ENCODE results near the gene SLC1A6.

Gene SLC1A6

DNA sequence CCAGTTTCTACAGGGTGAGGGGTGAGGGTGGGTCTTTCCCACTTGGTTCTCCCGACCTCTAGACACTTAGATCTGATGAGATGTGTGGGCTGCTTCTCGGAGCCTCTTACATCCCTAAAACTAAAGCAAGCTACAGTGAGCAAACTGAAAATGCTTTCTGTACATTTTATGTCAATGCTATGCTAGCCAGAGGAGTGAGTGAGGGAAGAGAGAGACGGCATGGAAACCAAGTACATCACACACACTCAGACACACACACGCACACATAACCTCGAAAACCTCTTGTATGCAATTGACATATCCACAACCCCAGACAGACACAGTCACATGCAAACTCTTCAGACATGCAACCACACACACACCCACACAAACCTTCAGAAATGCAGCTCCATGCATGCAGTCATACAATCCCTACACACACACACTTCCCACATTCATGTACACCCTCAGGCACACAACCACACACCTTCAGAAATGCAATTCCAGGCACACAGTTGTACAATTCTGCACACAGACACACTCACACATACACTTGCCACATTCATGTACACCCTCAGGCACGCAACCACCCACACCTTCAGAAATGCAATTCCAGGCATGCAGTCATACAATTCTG is 1.4 kb downstream of the SLC1A6 start:
- H3K4me3 ChIP-seq (ENCODE audit: low read depth, low read length), result no peak overlapping the region
- no peak for DNase-seq (ENCODE audit: low read depth)

DNA sequence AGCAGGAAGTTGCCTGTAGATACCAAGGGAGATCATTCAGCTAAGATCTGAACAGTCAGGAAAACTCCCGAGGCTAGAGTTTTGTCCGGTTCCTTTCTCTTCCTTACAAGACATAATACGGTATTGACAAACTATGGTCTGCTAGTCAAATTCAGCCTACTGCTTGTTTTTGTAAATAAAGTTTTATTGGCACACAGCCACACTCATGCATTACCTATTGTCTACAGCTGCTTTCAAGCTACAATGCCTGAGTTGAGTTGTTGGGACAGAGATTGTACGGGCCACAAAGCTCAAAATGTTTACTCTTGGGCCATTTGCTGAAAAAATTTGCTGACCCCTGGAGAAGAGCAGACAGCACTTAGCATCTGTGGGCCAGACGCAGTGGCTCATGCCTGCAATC is 2.5 kb downstream of the SLC1A6 start:
- H3K4me3 ChIP-seq (ENCODE audit: low read depth, low read length), result no peak overlapping the region
- no peak for DNase-seq (ENCODE audit: low read depth)
- TF ChIP-seq, protein P1, sequence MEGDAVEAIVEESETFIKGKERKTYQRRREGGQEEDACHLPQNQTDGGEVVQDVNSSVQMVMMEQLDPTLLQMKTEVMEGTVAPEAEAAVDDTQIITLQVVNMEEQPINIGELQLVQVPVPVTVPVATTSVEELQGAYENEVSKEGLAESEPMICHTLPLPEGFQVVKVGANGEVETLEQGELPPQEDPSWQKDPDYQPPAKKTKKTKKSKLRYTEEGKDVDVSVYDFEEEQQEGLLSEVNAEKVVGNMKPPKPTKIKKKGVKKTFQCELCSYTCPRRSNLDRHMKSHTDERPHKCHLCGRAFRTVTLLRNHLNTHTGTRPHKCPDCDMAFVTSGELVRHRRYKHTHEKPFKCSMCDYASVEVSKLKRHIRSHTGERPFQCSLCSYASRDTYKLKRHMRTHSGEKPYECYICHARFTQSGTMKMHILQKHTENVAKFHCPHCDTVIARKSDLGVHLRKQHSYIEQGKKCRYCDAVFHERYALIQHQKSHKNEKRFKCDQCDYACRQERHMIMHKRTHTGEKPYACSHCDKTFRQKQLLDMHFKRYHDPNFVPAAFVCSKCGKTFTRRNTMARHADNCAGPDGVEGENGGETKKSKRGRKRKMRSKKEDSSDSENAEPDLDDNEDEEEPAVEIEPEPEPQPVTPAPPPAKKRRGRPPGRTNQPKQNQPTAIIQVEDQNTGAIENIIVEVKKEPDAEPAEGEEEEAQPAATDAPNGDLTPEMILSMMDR (IDR thresholded peaks at IDR 0.05; ENCODE audit: control insufficient read depth, extremely low read depth, insufficient read depth), result no peak

More for the DNA sequence above, 1.4 kb downstream of the SLC1A6 start:
- TF ChIP-seq, protein P1 (IDR thresholded peaks at IDR 0.05; ENCODE audit: control insufficient read depth, extremely low read depth, insufficient read depth), result no peak

DNA sequence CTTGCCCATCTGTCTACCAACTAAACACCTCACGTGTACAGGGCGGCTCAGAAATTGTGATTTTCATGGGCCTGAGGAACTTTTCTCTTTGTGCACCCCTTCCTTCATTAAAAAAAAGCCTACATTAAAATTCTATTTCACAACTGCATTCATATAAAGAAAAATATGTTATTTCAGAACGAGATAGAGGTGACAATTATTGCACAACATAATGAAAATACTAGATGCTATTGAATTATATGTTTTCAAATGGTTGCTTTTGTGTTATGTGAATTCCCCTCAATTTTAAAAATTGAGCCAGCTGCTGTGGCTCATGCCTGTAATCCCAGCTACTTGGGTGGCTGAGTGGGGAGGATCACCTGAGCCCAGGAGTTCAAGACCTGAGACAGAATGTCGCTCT is 5.2 kb downstream of the SLC1A6 start:
- no peak for DNase-seq (ENCODE audit: low read depth)
- H3K4me3 ChIP-seq (ENCODE audit: low read depth, low read length), result no peak overlapping the region
- TF ChIP-seq, protein P1 (IDR thresholded peaks at IDR 0.05; ENCODE audit: control insufficient read depth, extremely low read depth, insufficient read depth), result no peak

DNA sequence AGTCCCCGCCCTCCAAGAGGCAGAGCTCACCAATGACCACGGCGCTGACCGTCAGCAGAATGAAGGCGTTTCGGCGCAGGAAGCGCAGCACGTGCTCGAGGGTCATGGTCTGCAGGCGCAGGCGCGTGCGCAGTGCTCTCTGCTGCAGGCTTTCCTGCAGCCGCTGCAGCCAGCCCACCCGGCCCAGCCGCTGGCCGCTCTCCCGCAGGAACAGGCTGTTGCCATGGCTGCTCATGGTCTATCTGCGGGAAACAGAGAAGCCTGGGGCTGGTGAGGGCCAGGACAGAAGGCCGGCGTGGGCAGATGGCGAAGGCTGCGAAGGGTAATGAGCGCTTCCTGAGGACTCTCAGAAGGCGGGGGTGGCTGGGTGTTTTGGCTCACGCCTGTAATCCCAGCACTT is 7.0 kb downstream of the SLC1A6 start:
- TF ChIP-seq, protein P1 (IDR thresholded peaks at IDR 0.05; ENCODE audit: control insufficient read depth, extremely low read depth, insufficient read depth), result no peak
- DNase-seq (ENCODE audit: low read depth), result no peak
- no peak overlapping the region for H3K4me3 ChIP-seq (ENCODE audit: low read depth, low read length)

DNA sequence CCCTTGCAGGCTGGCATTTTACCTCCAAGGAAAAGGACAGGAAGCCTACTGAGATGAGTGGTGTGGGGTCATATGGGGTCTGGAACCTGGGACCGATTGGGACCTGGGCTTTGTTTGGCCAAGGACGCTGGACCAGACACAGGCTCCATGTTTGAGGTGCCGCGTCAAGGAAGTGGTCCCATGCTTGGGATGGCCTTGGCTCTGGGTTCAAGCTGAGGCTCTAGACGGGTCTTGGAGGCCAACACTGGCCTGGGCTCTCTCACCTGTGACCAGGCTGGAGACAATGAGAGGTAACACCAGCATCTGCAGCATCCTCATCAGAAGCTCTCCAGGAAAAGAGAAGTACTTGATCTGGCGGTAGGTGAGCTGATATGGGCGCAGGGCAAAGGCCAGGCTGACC is 8.2 kb downstream of the SLC1A6 start:
- DNase-seq (ENCODE audit: low read depth), result no peak
- TF ChIP-seq, protein P1 (IDR thresholded peaks at IDR 0.05; ENCODE audit: control insufficient read depth, extremely low read depth, insufficient read depth), result no peak
- no peak overlapping the region for H3K4me3 ChIP-seq (ENCODE audit: low read depth, low read length)

DNA sequence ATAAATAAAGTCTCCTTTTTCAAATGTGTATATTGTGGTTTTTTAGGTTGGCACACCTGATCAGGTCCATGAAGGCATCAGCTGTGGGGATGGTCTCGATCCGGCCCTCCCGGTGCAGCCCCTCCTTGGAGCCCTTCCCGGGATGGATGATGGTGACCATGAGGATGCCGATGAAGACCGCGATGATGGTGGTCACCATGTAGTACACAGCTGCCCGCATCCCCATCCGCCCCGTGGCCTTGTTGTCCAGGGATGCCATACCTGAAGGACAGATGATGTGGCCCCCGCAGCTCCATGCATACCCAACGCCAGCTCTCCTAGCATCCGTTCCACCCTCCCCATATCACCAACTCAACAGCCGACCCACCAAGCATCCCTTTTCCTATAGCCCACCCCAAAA is 11.4 kb downstream of the SLC1A6 start:
- TF ChIP-seq, protein P1 (IDR thresholded peaks at IDR 0.05; ENCODE audit: control insufficient read depth, extremely low read depth, insufficient read depth), result no peak
- no peak overlapping the region for H3K4me3 ChIP-seq (ENCODE audit: low read depth, low read length)
- DNase-seq (ENCODE audit: low read depth), result no peak

Data from LNCaP clone FGC (cell line).